Measurements from ENCODE around the gene MCM3AP.
"Not testable (repeated sequence)": the region's sequence is repeated elsewhere in the genome, so short reads cannot be mapped to it uniquely, and the experiment has no call there.

Gene MCM3AP

DNA sequence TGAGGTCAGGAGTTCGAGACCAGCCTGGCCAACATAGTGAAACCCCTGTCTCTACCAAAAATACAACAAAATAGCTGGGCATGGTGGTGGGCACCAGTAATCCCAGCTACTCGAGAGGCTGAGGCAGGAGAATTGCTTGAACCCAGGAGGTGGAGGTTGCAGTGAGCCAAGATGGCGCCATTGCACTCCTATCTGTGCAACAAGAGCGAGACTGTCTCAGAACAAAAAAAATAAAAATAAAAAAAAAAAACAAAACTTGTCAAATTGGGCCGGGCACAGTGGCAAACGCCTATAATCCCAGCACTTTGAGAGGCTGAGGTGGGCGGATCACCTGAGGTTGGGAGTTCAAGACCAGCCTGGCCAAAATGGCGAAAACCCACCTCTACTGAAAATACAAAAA is 24.8 kb upstream of the MCM3AP start:
- DNase-seq, result not testable (repeated sequence)

DNA sequence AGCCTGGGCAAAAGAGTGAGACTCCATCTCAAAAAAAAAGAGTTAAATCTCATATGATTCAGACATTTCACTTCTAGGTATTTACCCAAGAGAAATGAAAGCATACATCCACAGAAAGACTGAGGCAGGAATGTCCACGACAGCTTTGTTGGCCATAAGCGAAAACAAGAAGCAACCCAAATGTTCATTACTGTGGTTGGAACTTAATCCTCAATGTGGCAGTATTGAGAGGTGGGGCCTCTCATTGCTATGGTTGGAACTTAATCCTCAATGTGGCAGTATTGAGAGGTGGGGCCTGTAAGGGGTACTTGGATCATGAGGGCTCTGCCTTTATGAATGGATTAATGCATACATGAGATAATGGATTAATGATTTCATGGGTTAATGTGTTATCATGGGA is 23.0 kb upstream of the MCM3AP start:
- no peak for DNase-seq

DNA sequence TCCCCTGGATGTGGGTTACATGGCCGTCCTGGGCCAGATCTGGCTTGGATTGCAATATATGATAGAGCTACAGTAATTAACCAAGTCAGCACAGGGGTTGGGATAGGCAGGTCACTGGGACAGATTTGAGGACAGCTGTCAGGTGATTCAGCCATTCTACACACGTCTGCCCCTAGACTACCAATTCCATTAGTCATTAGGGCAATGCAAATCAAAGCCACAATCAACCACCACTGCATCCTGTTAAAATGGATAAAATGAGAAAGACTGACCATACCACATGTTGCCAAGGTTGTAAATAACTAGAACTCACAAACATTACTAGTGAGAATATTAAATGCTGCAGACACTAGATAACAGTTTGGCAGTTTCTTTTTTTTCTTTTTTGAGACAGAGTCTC is 22.2 kb upstream of the MCM3AP start:
- DNase-seq, result no peak

DNA sequence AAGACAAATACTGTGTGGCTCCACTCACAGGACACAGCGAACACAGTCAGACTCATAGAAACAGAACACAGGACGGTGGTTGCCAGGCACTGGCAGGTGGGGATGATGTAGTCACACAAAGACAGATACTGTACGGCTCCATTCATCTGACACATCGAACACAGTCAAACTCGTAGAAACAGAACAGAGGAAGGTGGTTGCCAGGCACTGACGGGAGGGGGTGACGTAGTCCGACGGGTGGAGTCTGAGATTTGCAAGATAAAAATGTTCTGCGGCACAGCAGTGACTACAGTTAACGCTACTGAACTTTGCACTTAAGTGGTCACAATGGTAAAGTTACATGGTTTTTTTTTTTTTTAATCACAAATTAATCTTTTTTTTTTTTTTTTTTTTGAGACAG is 19.5 kb upstream of the MCM3AP start:
- DNase-seq, result peak in 1 of 2 donors; percentile 21

DNA sequence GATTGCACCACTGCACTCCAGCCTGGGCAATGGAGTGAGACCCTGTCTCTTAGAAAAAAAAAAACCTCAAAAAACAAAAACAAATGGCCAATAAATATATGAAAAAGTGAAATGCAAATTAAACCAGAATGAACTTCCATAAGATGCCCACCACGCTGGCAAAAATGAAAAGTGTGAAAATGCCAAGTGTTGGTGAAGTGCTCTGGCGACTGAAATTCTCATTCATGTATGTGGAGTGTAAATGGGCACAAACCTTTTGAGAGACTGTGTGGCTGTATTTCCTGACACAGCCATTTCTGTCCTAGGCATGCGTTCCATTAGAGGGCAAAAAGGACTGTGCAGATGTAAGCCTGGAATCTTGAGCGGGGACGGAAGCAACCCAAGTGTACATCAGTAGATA is 19.0 kb upstream of the MCM3AP start:
- DNase-seq, result no peak

DNA sequence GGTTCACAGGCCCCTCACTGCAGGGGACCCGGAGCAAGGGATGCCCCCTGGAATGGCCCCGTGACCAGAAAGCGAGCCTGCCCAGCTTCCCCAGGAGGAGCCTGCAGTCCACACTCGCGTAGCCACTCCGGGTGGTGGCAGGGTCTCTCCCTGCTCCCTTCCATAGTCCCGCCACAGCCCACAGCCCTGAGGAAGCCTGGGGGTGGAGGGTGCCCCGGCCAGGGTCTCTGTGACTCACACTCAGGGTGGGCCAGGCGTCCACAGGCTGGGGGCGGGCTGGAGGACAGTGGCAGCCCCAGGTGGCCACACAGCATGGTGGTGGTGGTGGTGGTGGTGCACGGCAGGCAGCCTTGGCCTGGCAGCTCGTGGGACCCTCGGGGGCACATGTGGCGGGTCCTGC is 16.3 kb upstream of the MCM3AP start:
- DNase-seq, result no peak

DNA sequence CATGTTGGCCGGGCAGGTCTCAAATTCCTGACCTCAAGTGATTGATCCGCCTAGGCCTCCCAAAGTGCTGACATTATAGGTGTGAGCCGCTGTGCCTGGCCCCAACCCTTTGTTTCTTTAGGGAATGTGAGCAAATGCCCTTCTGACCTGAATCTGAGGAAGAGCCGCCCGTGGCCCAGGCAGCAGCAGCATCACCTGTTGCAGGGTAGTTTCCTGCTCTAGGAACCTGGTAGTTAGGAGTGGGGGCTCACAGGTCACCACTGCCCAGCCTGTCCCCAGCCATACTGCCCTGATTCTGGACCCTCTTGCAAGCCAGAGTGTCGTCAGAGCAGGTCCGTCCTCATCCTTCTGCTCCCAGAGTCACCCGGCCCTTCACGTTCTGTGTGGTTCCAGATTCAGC is 13.8 kb upstream of the MCM3AP start:
- no peak for DNase-seq

DNA sequence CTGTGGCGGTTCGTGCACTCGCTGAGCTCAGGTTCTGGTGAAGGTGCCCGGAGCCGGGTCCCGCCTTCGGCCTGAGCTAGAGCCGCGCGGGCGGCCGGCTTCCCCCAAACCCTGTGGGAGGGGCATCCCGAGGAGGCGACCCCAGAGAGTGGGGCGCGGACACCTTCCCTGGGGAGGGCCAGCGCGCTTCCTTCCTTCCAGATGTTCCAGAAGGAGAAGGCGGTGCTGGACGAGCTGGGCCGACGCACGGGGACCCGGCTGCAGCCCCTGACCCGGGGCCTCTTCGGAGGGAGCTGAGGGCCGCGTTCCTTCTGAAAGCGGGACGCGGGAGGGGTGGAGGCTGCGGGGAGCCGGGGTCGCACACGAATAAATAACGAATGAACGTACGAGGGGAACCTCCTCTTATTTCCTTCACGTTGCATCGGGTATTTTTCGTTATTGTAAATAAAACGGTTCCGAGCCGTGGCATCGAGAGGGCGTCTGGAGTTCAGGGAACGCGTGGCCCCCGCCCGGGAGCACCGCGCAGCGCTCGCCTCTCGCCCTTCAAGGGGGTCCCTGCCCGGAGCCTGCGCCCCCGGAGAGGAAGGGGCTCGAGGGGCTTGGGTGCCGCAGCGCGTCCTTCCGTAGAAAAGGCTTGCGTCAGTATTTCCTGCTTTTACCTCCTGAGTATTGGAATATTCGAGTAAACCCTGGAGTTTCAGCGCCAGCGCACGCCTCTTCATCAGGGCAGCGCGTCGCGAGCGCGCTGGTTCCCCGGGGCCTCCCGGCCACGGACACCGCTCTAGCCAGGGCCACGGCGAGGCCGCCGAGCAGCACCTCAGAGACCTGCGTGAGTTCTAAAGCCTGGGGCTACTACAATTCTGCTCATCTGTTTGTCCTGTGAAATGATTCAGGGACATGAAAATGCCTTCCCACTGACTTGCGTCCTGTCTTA is 12.2 kb upstream of the MCM3AP start:
- no peak for DNase-seq

DNA sequence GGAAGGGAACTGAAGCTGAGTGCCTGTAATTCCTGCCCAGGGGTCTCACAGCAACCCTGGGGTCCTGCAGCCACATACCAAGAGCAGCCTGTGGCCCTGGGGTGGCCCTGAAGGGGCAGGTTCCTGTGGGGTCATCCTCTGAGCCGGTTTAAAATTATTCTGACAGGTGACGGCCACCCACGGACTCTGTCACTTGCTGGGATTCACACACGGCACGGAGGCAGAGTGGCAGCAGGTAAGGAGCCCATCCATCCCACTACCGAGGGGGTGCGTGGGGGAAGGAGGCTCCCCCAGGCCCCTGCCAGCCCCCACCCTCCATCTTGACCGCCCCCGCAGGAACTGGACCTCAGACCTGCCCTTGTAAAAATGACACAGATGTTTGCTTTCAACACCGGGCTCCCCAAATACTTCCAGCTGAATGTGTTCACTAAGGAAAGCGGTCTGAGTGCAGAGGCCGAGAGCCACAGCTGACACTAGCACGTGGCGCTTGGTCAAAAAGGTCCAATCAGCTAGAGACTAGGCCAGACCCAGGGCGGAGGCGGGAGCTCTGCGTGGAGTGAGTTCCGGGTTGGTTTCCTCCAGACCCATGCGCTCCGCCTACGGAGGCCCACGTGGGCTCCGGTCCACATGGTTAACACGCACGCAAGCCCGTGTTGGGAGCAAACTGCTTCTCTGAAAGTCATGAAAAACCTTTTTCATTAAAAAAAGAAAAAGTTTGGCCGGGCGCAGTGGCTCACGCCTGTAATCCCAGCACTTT is 10.8 kb upstream of the MCM3AP start:
- DNase-seq, result peak; percentile 47 to 67

DNA sequence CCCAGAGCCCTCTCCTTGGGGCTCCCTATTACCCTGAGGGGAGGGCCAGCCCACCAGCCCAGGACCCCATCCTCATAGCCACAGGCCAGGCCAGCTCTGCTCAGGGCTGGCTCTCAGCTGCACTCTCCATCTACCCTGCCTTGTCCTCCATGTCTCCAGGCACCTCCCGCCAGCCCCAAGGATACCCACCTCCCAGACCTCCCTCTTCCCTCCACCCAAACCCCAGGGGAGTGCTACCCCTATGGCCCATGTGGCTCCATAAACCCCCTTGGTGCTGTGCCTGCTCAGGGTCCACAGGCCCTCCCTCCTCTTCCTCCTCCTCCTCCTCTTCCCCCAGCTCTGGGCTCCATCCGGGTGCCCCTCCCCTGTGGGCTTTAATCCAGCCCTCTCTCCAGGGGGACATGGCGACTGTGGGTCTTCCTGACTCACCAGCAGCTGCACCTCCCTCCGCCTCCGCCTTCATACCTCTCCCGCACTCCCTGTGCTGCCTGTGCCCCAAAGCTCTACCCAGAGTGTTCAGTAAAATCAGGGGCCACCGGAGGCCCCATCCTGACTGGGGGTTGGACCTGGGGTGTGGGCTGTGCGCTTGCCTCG is 9.9 kb upstream of the MCM3AP start:
- DNase-seq, result no peak

DNA sequence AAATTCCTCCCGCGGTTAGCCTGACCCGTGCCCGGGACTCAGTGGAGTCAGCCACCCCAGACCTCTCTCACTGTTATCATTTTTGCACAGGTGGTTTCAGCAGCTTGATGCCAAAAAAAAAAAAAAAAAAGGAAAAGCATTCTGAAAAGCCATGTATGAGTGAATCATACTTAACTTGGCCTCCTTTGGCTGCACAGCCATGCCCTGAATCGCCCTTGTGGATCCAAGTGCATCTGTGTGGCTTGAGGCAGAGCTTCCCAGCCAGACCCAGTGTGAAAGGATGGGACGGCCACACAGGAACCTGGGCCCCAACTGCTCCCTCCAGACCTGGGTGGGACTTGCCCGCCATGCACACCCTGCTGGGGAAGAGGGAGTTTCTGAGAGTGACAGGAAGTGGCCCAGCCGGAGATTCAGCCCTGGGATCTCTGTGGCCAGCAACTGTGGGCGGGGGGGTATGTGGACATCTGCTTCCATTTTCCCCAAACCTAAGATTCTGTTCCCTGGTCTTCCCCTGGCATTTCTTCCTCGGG is 9.3 kb upstream of the MCM3AP start:
- DNase-seq, result no peak

DNA sequence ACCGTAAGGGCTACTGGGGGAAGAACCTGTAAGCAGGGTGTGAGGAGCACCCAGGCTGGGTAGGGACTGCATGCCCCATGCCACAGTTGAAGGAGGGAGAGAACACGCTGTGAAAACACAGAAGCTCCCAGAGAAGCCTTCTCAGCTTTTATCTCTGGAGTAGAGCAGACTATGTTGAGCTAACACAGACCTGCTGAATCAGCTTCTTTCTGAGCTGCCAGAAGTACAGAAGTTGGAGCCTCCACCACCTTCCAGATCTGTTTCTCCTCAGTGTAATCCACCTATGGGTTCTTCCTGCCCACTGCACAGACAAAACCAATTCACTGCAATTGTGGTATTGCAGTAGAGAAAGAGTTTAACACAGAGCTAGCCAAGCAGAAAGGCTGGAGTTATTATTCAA is 6.2 kb upstream of the MCM3AP start:
- no peak for DNase-seq

DNA sequence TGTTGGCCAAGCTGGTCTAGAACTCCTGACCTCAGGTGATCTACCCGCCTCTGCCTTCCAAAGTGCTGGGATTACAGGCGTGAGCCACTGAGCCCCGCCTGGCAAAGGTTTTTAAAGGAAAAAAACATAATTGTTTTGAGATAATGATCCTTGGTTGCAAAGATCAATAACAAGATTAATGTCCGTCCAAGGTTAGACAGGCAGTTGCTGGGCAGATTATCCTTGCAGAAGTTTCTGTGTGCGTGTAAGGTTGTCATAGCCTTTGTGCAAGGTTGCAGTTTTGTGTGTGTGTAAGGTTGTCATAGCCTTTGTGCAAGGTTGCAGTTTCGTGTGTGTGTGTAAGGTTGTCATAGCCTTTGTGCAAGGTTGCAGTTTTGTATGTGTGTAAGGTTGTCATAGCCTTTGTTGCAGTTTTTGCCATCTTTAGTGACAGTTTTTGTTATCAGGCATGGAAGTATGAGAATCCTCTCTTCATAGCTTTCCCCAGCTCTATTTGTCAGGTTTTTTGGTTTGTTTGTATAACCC is 4.3 kb upstream of the MCM3AP start:
- no peak for DNase-seq

DNA sequence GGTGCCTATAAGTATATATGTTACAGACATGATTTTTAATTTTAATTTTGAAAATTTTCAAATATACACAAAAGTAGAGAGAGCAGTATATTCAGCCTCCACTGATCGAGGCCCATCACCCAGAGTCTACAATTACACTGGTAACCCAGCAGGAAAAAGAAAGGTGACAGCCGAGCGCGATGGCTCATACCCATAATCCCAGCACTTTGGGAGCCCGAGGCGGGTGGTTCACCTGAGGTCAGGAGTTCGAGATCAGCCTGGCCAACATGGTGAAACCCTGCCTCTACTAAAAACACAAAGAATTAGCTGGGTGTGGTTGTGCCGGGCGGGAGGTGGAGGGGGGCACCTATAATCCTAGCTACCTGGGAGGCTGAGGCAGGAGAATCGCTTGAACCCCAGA is 2.1 kb upstream of the MCM3AP start:
- DNase-seq, result no peak

DNA sequence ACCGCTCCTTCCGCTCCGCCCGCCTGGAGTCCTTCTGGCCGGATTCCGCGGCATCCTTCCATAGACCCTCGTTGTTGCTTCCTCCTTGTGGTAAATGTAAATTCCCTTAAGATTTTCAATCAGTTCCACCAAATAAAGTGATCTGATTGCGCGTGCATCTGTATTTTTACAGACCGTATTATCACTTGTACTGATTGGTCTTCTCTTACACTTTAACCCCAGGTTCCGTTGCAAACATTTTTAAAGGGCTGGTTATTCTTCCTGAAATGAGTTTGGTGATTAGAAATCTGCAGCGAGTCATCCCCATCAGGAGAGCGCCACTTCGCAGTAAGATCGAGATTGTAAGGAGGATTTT is 1.2 kb upstream of the MCM3AP start:
- DNase-seq, result no peak

DNA sequence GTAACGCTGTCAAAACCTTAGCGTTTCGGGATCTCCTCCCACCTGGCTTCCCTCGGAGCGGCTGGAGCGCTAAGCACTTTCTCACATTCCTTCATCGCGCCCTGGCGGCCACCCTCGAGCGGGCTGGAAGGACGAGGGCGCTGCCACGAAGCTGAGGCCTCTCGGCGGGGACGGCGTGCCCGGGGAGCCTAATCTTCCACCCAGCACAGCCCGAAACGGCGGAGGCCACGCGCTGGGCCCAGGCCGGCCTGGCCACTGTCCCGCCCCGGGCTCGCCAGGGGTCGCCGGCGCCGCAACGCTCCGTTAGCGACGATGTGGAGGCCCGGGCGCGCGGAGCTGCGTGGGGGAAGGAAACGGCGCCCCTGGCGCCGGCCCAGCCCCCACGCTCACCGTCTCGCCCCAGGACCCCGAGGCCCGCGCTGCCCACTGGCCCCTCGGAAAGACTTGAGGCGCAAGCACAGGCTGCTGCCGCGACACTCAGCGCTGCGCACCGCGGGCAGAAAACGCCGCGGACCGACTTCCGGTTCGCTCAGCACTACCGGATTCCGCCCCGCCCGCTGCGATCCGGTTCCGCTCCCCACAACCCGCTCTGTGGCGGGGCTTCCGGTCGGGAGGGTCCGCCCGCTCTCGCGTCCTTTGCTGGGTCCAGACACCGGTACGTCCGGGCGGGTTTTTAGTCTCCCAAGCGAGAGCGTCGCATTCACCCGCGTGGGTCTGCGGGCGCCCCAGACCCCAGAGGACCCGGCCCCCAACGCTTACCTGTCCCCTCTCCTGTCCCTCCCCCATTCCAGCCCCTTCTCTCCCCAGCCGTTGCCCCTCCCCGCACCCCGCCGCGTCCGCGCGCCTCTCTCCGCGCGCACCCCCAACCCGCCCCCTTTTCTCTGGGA is 593 bp upstream of the MCM3AP start, which contains the start of gene YBEY:
YBEY (plus strand) TSS at position 582 of the 887 bp plus-strand sequence. CDS start 572 bp downstream, outside the sequence.
- DNase-seq, result peak; percentile 82 to 85

DNA sequence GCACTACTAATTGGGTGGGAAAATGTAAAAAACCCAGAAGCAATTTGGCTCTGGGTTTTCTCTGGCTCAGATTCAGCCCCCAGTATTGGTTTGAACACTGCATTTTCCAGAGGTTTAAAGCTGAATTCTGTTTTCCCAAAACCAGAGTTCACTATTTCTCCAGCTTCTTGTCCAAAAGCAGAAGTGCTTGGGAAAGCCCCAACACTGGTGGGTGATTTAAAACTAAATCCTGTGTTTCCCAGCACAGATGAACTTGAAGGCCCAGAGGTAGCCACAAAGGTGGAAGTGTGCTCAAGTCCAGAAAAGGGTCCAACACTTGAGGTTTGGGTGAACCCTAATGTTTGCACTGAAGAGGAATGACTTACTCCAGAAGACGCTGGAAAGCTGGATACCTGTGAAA is 678 bp downstream of the MCM3AP start:
- DNase-seq, result no peak

DNA sequence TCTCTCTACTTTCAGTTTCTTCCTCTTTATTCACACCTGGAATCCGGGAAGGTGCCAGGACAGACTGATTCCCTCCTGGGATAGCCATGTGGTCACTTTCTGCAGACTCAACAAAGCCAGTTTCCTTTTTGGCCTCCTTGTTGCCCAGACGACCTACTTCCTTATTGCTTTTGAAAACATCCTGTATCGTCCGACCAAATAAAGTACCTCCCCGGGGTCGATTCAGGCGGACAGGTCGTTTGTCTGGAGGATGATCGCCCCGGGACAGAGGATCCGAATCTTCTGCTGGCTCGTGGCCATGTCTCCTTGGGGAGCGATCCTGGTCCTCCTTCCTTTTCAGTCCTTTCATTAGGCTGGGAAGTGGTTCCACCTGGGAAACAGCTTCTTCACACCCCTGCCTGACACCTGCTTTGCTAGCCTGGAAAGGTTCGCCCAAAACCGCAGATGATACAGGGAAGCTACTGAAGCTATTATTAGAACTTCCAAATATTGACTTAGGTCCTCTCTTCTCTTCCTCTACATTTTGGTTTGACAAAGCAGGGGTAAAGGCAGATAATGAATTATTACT is 1.2 kb downstream of the MCM3AP start:
- no peak for DNase-seq

DNA sequence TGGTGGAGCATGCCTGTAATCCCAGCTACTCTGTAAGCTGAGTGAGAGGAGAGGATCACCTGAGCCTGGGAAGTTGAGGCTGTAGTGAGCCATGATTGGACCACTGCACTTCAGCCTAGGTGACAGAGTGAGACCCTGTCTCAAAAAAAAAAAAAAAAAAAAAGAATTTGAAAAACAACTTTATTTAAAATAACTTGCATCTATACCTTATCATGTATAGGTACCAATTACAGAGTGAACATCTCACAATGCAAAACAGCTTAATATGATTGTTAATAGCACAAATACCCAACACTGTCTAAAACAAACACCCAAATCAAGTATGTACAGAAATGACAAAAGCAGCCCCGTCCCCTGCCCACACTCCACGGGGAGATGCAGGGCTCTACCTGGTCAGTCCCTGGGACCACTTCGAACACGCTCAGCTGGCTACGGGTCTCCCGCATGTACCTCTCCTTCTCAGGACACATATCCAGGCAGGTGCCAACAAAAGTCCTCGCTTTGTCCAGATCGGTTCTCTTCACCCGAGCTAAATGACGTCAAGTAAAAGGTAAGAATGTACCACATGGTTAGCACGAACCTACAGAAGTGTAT is 10.5 kb downstream of the MCM3AP start:
- no peak for DNase-seq

DNA sequence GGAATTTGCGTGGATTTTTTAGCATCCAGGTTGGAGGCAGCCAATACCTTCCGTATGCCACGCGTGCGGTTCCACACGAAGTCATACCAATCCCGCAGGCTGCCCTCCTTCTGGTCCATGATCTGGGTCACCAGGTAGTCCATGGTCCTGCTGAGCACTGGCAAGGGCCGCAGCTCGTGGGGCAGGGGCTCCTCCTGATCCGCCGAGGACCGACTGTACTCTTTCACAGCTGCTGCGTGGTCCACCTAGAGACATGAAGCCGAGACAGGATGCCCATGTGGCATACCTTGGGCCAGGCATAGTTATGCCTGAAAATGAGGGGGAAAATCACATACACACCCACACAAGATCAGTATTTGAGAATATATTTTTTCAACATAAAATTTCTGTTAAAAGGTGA is 12.1 kb downstream of the MCM3AP start:
- DNase-seq, result no peak

DNA sequence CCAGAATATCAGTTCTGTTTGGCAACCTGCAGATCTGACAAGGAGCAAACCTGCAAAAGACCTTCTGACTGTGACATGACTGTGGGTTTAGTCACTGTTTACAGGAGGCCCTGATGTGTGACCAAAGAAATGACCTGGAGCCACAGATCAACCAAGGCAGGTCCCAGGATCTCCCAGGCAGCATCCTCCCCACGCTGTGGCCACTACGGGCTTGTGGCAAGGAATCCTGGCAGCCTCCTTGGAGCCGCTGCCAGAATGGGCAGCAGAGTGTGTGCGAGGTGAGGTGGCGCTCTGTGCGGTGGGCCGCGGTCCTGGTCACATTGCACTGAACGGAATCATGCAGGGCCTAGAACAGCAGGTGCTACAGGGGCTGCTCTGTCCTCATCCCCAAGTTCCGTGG is 15.9 kb downstream of the MCM3AP start:
- no peak for DNase-seq

Data from CD4-positive, alpha-beta T cell treated with Interleukin-1 beta for 1 hour (primary cell).